ENCODE results near the gene RAP1GAP.

RAP1GAP gene

GRCh38 chr1:21705303-21705980 lies 36.3 kb upstream of the RAP1GAP start:
- Histone ChIP-seq H3K27me3 (no peaks in the 10 kb centered on the region), H3K9me3 (no peaks in the 10 kb centered on the region), H3K4me1 (no peaks in the 10 kb centered on the region), H3K36me3 (peaks cover 6% of the 10 kb centered on the region; the same call in 1 of the 2 replicates), H3K4me3 (ENCODE audit: low read depth, low read length) (no peak overlapping the region)
- DNase-seq: no peak
- TF ChIP-seq CTCF (IDR thresholded peaks at IDR 0.05; ENCODE audit: low read depth, low read length): no peak

GRCh38 chr1:21704145-21704544 lies 35.0 kb upstream of the RAP1GAP start:
- H3K4me1 ChIP-seq: no peaks in the 10 kb centered on the region
- H3K4me3 ChIP-seq (ENCODE audit: low read depth, low read length): no peak overlapping the region
- no peak for DNase-seq
- H3K36me3 ChIP-seq: peaks cover 6% of the 10 kb centered on the region; the same call in 1 of the 2 replicates
- H3K9me3 ChIP-seq: no peaks in the 10 kb centered on the region
- no peak for TF ChIP-seq CTCF (IDR thresholded peaks at IDR 0.05; ENCODE audit: low read depth, low read length)
- H3K27me3 ChIP-seq: no peaks in the 10 kb centered on the region

- H3K4me3 ChIP-seq (ENCODE audit: low read depth, low read length): no peak overlapping the region
- TF ChIP-seq CTCF (IDR thresholded peaks at IDR 0.05; ENCODE audit: low read depth, low read length): peak; percentile 58
- no peak for DNase-seq
- no peaks in the 10 kb centered on the region for H3K4me1 ChIP-seq
- H3K36me3 ChIP-seq: peaks cover 6% of the 10 kb centered on the region; the same call in 1 of the 2 replicates
- no peaks in the 10 kb centered on the region for H3K27me3 ChIP-seq
- H3K9me3 ChIP-seq: no peaks in the 10 kb centered on the region
Observed at GRCh38 chr1:21703318-21703963, 34.3 kb upstream of the RAP1GAP start.

- no peak for TF ChIP-seq CTCF (IDR thresholded peaks at IDR 0.05; ENCODE audit: low read depth, low read length)
- no peaks in the 10 kb centered on the region for H3K27me3 ChIP-seq
- H3K4me3 ChIP-seq (ENCODE audit: low read depth, low read length): no peak overlapping the region
- no peaks in the 10 kb centered on the region for H3K9me3 ChIP-seq
- H3K4me1 ChIP-seq: no peaks in the 10 kb centered on the region
- H3K36me3 ChIP-seq: peaks cover 6% of the 10 kb centered on the region; the same call in 1 of the 2 replicates
- no peak for DNase-seq
Observed at GRCh38 chr1:21702780-21703179, 33.6 kb upstream of the RAP1GAP start.

- Histone ChIP-seq H3K36me3 (peaks cover 6% of the 10 kb centered on the region; the same call in 1 of the 2 replicates), H3K9me3 (no peaks in the 10 kb centered on the region), H3K27me3 (no peaks in the 10 kb centered on the region), H3K4me3 (ENCODE audit: low read depth, low read length) (no peak overlapping the region), H3K4me1 (no peaks in the 10 kb centered on the region)
- TF ChIP-seq CTCF (IDR thresholded peaks at IDR 0.05; ENCODE audit: low read depth, low read length): no peak
- no peak for DNase-seq
Observed at GRCh38 chr1:21701401-21701800, 32.2 kb upstream of the RAP1GAP start.

GRCh38 chr1:21700094-21700493 lies 30.9 kb upstream of the RAP1GAP start:
- no peak for DNase-seq
- H3K27me3 ChIP-seq: no peaks in the 10 kb centered on the region

More at GRCh38 chr1:21700094-21700493, 30.9 kb upstream of the RAP1GAP start:
- H3K36me3 ChIP-seq: peaks cover 6% of the 10 kb centered on the region; the same call in 1 of the 2 replicates
- no peak overlapping the region for H3K4me3 ChIP-seq (ENCODE audit: low read depth, low read length)
- TF ChIP-seq CTCF (IDR thresholded peaks at IDR 0.05; ENCODE audit: low read depth, low read length): no peak
- no peaks in the 10 kb centered on the region for H3K4me1 ChIP-seq
- H3K9me3 ChIP-seq: no peaks in the 10 kb centered on the region
